ENCODE data around the gene CACNA2D3. TPM values are rescaled to one million over a fixed set of nuclear protein-coding genes. Genes with fewer than 3 reads are reported as not detected.

CACNA2D3 gene
- total RNA-seq, 1 experiment from 2014 or later, result 2.0 TPM

DNA sequence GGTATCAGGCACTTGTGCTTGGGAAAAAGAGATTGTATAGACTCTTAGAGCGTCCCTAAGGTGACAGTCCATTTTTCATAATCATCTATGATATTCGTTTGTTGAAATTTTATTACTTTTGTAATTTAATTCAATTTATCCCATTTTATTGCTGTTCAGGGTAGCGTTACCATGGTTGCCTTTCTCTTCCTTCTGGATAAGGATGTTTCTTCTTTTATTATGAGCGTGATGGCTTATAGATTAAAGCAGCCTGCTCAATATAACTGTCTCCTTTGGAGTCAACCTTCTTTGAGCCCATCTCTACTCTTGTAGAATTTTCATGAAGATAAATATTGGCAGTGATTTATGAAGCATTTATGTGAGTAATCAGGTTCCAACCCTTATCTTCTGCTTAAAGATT lies 623.5 kb downstream of the CACNA2D3 start:
- no peak for DNase-seq (ENCODE audit: low read depth)

DNA sequence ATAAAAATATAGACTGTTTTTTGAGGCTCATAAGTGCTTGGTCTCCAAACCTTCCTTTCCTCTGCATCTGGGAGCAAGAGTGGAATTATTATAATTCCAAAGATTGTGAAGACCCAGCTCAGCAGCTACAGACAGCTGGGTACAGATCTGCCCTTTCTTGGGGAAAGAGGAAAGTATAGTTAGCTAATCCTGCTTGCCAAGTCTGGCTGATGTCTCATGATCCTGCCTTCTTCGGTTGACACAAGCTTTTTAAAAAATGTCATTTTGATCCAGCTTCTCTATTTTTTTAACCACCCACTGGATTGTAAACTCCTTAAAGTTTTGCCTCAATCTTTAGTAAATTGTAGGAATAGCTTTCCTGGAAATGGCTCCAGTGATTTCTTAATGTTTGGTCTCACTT lies 624.4 kb downstream of the CACNA2D3 start:
- no peak for DNase-seq (ENCODE audit: low read depth)

GRCh38 chr3:54755756-54756155 lies 633.4 kb downstream of the CACNA2D3 start:
- no peak for DNase-seq (ENCODE audit: low read depth)

DNA sequence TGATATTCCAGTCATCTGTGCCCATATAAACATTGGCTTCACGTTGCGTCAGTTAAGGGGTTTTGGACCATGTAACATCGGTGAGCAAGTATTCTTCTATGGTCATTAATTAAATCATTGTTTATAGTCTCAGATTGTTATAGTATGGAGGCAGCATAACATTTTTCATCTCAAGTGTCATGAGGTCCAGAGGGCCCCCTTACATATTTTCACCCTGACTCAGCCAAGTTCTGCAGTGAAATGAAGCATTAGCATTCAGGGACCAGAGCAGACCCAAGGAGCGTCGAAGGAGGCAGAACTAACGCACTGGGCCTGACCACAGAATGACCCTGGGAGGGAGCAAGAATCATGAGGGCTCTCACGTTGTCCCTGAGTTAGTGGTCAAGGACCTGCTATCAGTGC lies 634.0 kb downstream of the CACNA2D3 start:
- DNase-seq (ENCODE audit: low read depth), result peak; percentile 65

DNA sequence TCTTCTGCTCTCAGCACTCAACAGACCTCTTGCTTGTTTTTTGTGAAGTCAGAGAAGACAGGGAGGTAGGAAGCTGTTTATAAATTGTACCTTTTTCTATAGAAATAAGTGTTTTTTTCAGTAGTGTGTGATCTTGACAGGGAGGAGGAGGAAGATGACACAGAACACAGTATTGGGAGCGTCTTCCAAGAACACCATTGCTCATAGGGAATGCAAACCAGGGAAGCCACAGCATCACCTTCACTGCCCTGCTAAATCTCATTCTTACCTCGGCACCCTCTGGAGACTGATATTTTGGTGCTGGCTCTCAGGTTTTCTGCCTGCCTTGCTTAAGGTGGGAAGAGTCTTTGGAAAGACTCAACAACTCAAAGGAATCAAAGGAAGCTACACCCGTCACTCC lies 636.1 kb downstream of the CACNA2D3 start:
- DNase-seq (ENCODE audit: low read depth), result no peak

DNA sequence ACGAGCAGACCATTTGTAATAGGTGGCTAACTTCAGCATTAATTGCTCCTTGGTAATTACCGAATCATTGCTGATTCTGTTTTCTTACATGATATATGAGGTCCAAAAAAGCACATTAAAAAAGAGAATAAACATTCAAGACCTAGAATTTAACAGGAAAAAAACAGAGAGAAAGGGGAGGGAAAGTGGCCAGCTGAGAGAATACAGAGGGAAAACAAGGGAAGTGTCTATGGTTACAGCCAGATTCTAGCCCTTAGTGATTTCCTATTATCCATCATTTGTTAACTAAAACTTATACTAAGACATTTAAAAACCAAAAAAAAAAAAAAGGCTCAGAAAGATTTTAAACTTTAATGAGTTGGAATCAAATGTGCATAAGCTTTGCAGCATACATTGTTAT lies 636.8 kb downstream of the CACNA2D3 start:
- DNase-seq (ENCODE audit: low read depth), result no peak

GRCh38 chr3:54760201-54760600 lies 637.8 kb downstream of the CACNA2D3 start:
- DNase-seq (ENCODE audit: low read depth), result peak; percentile 23

GRCh38 chr3:54761637-54762036 lies 639.3 kb downstream of the CACNA2D3 start:
- DNase-seq (ENCODE audit: low read depth), result no peak

- no peak for DNase-seq (ENCODE audit: low read depth)
Measured at GRCh38 chr3:54764911-54765310, 642.6 kb downstream of the CACNA2D3 start.

GRCh38 chr3:54771050-54771449 lies 648.7 kb downstream of the CACNA2D3 start:
- DNase-seq (ENCODE audit: low read depth), result no peak

DNA sequence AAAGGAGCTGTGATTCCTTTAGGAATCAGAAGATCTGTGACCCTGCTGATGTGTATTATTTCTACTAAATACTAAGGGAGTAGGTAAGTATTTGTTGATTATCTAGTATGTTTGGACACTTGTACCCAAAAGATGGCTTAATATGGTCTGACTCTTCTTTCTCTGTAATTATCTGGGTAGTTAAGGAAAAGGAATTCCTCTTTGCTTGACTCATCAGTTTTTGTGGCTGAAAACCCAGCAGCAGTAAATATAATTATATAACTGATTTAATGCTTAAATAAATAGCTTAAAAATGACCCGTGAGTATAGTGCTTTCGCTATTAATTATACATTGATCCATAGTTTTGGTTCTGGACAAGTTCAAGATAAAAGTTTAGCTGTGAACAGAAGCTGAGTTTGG lies 649.7 kb downstream of the CACNA2D3 start:
- DNase-seq (ENCODE audit: low read depth), result no peak

- no peak for DNase-seq (ENCODE audit: low read depth)
Measured at GRCh38 chr3:54772746-54773145, 650.4 kb downstream of the CACNA2D3 start.

GRCh38 chr3:54773271-54773670 lies 650.9 kb downstream of the CACNA2D3 start:
- no peak for DNase-seq (ENCODE audit: low read depth)

- DNase-seq (ENCODE audit: low read depth), result no peak
Measured at GRCh38 chr3:54776601-54777000, 654.2 kb downstream of the CACNA2D3 start.

DNA sequence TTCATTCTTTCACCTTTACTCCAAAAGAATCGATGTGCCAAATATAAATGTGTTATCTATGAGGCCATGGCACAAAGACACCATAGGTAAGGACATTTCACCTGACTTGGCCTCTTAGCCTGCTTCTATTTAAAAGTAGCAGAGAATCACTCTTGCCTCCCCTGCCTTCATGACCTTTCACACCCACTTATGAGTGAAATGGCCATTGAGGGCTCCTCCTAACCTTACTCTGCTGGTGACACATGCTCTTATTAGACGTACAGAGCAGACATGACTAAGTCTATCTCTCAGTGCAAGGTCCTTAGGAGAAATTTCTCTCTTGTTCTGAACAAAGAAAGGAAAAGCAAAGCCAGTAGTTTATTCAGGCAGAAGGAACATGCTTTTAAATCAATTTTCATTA lies 654.8 kb downstream of the CACNA2D3 start:
- no peak for DNase-seq (ENCODE audit: low read depth)

DNA sequence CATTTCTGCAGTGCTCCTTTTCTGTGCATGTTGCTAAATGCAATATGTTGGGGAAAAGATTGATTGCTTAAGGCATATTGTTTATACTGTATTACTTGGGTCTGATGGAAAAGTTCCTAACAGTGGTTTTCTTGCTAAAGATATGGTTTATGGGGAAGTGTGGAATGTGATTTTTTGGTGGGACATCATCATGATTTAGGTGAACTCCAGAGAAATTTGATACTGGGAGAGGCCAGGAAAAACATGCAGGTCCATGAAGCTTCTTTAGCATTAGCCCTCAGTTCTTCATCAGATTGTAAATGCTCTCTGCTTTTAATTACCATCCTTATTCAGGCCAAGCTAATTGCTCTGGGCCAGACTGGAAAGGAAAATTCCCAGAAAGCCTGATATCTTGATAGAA lies 658.0 kb downstream of the CACNA2D3 start:
- no peak for DNase-seq (ENCODE audit: low read depth)

DNA sequence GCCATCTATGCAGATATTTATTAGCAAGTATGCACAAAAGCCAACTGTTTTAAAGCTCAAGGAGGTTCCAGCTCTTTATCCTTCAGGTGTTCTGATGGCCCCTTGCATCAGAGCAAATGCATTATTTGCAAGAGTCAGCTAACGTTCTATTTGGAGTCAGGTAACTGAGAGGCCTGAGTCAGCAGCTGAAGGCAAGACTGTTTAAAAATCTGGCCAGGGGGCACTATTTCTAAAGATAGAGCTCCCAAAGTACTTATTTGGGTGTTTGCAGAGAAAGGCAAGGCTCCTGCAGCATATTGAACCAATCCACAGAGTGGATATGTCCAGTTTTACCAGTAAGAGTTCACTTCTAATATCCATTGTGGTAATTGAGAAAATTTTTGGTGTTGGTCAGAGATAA lies 659.4 kb downstream of the CACNA2D3 start:
- no peak for DNase-seq (ENCODE audit: low read depth)

DNA sequence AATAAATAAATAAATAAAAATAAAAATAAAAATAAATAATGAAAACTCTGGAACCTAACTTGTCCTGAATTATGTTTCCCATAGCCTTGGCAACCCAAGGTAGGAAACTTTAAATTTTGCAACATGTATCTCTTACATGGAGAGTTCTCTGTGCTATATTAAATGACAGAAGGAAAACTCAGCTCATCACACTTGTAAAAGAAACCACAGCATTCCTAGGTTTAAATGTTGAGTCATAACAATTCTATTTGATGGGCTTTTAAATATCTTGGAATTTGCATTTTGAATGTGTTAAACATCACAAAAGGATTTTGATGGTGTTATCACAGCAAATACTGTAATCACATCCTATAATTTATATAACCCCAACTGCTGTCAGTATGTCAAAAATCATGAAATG lies 661.3 kb downstream of the CACNA2D3 start:
- no peak for DNase-seq (ENCODE audit: low read depth)

DNA sequence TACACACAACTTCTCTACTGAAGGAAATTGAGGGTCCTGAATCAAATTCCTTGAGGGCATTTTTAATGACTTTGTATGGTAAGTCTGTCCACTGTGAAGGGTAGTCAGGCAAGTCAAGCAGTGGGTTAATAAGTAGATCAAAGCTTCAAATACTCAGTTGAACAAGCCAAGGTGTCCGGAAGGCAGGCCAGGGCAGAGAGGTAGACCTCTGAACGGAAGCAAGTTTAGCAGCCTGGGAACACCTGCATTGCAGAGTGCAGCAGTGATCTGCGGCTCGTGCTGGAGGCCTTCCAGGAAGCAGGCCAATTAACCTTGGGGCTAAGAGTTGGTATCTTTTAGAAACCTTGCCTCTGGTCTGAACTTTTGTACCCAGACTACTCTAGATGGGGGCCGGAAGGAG lies 661.7 kb downstream of the CACNA2D3 start:
- DNase-seq (ENCODE audit: low read depth), result no peak

- DNase-seq (ENCODE audit: low read depth), result no peak
Measured at GRCh38 chr3:54785976-54786375, 663.6 kb downstream of the CACNA2D3 start.

DNA sequence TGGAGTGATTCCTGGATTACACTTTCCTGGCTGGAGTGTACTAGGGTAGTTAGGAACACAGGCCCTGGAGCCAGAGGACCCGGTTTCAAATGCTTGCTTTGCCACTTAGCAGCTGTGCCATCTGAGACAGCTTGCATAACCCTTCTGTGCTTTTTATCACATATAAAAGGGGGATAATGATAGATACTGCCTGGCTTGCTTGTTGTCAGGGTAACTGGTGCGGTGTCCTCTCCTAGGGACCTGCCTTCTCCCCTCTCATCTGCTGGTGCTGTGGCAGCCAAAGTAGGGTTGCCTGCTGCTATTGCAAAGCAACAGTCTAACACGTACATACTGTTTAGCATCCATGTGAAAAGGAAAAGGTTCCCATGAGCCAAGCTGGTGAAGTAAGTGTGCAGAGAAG lies 667.7 kb downstream of the CACNA2D3 start:
- DNase-seq (ENCODE audit: low read depth), result no peak

DNA sequence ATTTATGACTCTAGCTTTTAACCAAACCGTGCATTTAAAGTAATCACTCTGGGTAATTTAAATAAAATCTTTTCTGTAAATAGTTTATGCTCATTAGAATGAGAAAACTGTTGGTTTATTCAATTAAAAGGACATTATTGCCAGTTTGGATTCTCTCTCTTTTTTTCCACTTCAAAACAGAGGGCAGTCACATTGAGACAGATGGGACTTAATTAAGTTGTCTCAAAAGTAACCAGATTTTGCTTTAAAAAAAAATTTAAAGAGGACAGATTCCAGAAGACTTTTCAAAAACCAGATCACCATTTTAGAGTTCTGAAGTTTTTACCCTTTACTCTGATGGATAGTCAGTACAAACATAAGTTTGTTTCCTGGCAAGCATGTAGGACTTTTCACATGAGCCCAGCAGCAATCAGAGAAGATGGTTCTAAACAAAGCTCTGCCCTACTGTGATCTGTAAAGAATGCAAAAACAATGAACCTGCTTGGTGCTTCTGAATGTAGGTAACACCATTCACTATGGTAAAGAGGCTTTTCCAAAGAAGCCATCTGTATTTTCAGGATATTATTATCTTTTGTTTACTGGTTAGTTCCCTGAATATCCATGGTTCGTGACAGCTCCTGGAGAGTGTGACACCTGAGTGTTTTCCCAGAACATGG lies 669.3 kb downstream of the CACNA2D3 start:
- DNase-seq (ENCODE audit: low read depth), result no peak

GRCh38 chr3:54792584-54792983 lies 670.2 kb downstream of the CACNA2D3 start:
- DNase-seq (ENCODE audit: low read depth), result peak; percentile 4

- DNase-seq (ENCODE audit: low read depth), result no peak
Measured at GRCh38 chr3:54793171-54793570, 670.8 kb downstream of the CACNA2D3 start.
